Upper lobe of right lung (tissue), 1 donor: ENCODE results near the gene AOC3. TPM values are rescaled to one million over a fixed set of nuclear protein-coding genes. Genes with fewer than 3 reads are reported as not detected.
"Not testable (repeated sequence)": the region's sequence is repeated elsewhere in the genome, so short reads cannot be mapped to it uniquely, and the experiment has no call there.

Experiments used
- ATAC-seq: fragments of 200-7000 bp; cut with Tn5 transposase; one replicate; pipeline ENCODE4 v1.9.1; 2020; ENCODE audit warnings: mild to moderate bottlenecking, moderate library complexity
- DNase-seq: peaks from one replicate; pipeline ENCODE4 v3.0.0-alpha.2; 2020
- H3K27ac ChIP-seq: fragments of 200-600 bp; one replicate; pipeline ENCODE4 v1.8.0; 2022
- H3K27me3 ChIP-seq: fragments of 200-600 bp; one replicate; pipeline ENCODE4 v1.8.0; 2022; ENCODE audit warnings: mild to moderate bottlenecking
- H3K36me3 ChIP-seq: fragments of 200-600 bp; one replicate; pipeline ENCODE4 v1.8.0; 2022
- H3K4me1 ChIP-seq: fragments of 200-600 bp; one replicate; pipeline ENCODE4 v1.8.0; 2022
- H3K4me3 ChIP-seq: fragments of 200-600 bp; one replicate; pipeline ENCODE4 v1.8.0; 2022; ENCODE audit warnings: mild to moderate bottlenecking
- H3K9me3 ChIP-seq: fragments of 200-600 bp; one replicate; pipeline ENCODE4 v1.8.0; 2022
- CTCF ChIP-seq: fragments of 200-600 bp; IDR thresholded peaks from one replicate; pipeline ENCODE4 v1.8.0; 2022; ENCODE audit warnings: antibody characterized with exemption
- intact Hi-C: fragments of 100-400 bp; cut with DNase I; formaldehyde crosslinking; loops from one replicate; pipeline ENCODE4 v1.11.0; 2022
- total RNA-seq: library from RNA; stranded (reverse); fragmentation: NEBNext Ultra II Directional; extraction: Animal tissue kit (Norgen Biotek cat#: 25700); gene quantifications from one replicate; pipeline ENCODE4 v1.2.1, GENCODE V29; 2021
- donor health status: DM: no; HTN: yes; CAD: no; lungs with severe emphysema.

AOC3 gene
- total RNA-seq, 1 donor from 2014 or later = 235 TPM

DNA sequence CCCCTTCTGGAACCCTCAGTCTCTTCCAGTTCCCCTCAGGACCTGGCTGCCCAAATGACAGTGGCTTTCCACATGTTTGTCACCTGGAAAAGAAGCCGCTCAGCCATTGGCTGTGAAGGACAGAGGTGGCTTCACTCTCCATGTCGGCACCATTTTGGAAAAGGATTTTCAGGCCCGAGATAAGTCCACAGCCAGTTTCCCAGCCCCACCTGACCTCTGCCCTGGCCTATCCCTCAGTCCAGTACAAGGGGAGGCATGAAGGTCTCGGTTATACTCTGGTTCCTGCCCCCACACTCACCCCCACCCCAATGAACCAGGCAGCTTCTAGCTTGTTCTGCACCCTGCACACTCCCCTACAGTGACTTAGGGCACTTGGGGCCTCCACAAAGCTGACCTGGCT lies 15.2 kb downstream of the AOC3 start:
- ATAC-seq (no peak), DNase-seq (no peak)
- Histone ChIP-seq H3K36me3 (no peaks in the 10 kb centered on the region), H3K27me3 (no peaks in the 10 kb centered on the region), H3K9me3 (no peaks in the 10 kb centered on the region), H3K27ac (no peak overlapping the region), H3K4me1 (peaks cover 14% of the 10 kb centered on the region), H3K4me3 (no peak overlapping the region)
- intact Hi-C loops = no loop called here
- no peak for TF ChIP-seq CTCF

DNA sequence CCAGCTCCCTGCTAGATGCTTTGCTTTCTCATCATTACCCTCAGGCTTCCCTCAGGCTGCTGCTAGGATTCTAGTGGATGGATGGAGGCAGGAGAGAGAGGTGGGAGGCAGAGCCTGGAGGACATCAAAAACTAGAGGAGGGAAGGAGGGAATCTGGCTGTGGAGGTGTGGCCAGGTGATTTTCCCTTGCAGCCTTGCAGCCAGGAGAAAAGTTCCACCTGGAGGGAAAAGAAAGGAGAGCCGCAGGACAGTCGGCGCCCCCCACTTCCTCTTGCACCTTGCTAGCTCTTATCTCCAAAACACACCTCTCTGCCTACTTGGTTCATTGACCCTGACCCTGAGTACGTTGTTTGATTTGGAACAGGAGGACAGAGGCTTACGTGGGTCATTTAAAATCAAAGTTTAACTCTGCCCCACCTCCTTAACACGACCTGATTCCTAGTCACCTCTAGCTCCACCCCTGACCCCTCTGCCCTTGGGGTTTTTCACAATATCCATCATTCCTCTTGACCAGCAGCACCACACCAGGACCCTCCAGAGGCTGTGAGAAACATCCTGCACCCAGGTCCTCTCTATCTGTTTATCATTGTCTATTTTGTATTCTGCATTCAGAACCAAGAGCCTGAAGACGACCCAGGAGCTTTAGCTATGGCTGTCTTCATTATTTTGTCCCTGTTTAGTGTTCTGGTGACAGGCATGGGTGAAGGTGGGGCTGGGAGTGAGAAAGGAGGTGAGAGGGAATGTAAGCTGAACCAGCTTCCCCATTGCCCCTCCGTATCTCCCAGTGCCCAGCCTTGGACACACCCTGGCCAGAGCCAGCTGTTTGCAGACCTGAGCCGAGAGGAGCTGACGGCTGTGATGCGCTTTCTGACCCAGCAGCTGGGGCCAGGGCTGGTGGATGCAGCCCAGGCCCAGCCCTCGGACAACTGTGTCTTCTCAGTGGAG lies 15.9 kb downstream of the AOC3 start:
- no peaks in the 10 kb centered on the region for H3K27me3 ChIP-seq
- no peak overlapping the region for H3K27ac ChIP-seq
- no peak for ATAC-seq
- intact Hi-C loops = no loop called here
- no peak overlapping the region for H3K4me3 ChIP-seq
- H3K4me1 ChIP-seq = peaks cover 14% of the 10 kb centered on the region
- TF ChIP-seq CTCF = no peak
- H3K36me3 ChIP-seq = no peaks in the 10 kb centered on the region
- no peak for DNase-seq
- H3K9me3 ChIP-seq = no peaks in the 10 kb centered on the region

- not testable (repeated sequence) for H3K27me3 ChIP-seq
These were observed 16.8 kb downstream of the AOC3 start for GRCh38 chr17:42867694-42868261.

GRCh38 chr17:42868338-42868737 lies 17.3 kb downstream of the AOC3 start:
- no peak for TF ChIP-seq CTCF
- H3K27me3 ChIP-seq = no peaks in the 10 kb centered on the region
- no peak for ATAC-seq
- H3K27ac ChIP-seq = no peak overlapping the region
- DNase-seq = no peak
- no peak overlapping the region for H3K4me3 ChIP-seq
- H3K4me1 ChIP-seq = peaks cover 13% of the 10 kb centered on the region
- intact Hi-C loops = no loop called here
- no peaks in the 10 kb centered on the region for H3K9me3 ChIP-seq
- H3K36me3 ChIP-seq = no peaks in the 10 kb centered on the region

More at GRCh38 chr17:42867694-42868261, 16.8 kb downstream of the AOC3 start:
- H3K4me3 ChIP-seq, intact Hi-C loops, H3K9me3 ChIP-seq, H3K27ac ChIP-seq, DNase-seq, H3K36me3 ChIP-seq: not testable (repeated sequence)
- H3K4me1 ChIP-seq = peaks cover 14% of the 10 kb centered on the region
- ATAC-seq = peak; percentile 8

GRCh38 chr17:42871647-42872046 lies 20.6 kb downstream of the AOC3 start:
- TF ChIP-seq CTCF = no peak
- no peaks in the 10 kb centered on the region for H3K4me1 ChIP-seq
- no peaks in the 10 kb centered on the region for H3K36me3 ChIP-seq
- H3K9me3 ChIP-seq = no peaks in the 10 kb centered on the region
- intact Hi-C loops = no loop called here
- ATAC-seq (no peak), DNase-seq (no peak)
- H3K27me3 ChIP-seq = no peaks in the 10 kb centered on the region
- no peak overlapping the region for H3K4me3 ChIP-seq
- no peak overlapping the region for H3K27ac ChIP-seq

DNA sequence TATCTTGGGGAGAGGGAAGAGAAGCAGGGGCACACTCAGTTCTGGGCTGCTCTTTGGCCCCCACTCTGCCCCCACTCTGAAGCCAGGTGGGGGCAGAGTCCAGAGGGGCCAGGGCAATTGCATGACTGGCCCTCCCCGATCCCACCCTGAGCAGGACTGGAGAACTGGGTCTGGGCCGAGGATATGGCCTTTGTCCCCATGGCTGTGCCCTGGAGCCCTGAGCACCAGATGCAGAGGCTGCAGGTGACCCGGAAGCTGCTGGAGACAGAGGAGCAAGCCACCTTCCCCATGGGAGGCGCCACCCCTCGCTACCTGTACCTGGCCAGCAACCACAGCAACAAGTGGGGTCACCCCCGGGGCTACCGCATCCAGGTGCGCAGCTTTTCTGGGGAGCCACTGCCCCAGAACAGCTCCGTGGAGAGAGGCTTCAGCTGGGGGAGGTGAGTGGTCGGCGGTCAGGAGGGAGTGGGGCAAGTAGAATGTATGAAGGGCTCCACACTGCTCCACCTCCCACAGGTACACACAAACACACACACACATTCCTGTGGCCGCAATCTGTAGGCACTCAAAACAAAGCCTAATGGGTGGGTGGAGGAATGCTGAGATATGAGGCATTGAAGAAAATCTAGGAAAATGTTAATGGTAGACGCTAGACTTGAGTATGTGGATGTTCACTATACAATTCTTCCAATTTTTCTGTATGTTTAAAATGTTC lies 21.4 kb downstream of the AOC3 start:
- Histone ChIP-seq H3K4me3 (no peak overlapping the region), H3K27me3 (no peaks in the 10 kb centered on the region), H3K36me3 (no peaks in the 10 kb centered on the region), H3K9me3 (no peaks in the 10 kb centered on the region), H3K4me1 (no peaks in the 10 kb centered on the region), H3K27ac (no peak overlapping the region)
- ATAC-seq = peak; percentile 32
- no peak for DNase-seq
- TF ChIP-seq CTCF = no peak
- intact Hi-C loops = no loop called here
